ENCODE results near the gene AMOTL2. TPM values are rescaled to one million over a fixed set of nuclear protein-coding genes. Genes with fewer than 3 reads are reported as not detected.

The AMOTL2 gene
- total RNA-seq, 1 experiment from 2014 or later, result 30.9 TPM

DNA sequence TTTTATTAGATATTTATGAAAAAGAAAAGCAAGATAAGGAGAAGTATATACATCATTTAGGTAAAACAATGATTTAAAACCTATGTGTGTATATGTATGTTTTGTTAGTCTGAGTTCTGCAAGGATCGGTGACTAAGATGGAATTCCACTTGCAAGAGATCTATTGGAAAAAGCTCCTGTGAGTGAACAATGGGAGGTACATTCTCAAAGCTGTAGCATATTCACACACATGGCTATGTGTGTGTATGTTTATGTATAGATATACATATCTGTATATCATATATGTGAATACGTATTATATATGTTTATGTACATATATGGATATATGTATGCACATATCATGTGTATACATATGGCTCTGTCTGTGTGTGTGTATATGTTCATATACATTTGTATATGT is 54.3 kb downstream of the AMOTL2 start:
- no CpG with 5 or more reads among the region's 2 CpGs for WGBS (ENCODE audit: extremely low coverage, insufficient read length, low lambda C conversion rate)
- H2BK15ac ChIP-seq (ENCODE audit: low read depth, low read length), result no peak overlapping the region
- DNase-seq, result no peak

More for the DNA sequence above, 54.3 kb downstream of the AMOTL2 start:
- Mint-ChIP-seq H3K27ac (no peak overlapping the region), H3K36me3 (ENCODE audit: insufficient read depth in 1 of 3, low read depth in 3 of 3) (no peaks in the 10 kb centered on the region), H3K4me3 (no peak overlapping the region), H3K9me3 (no peaks in the 10 kb centered on the region; a peak in 1 of 5 replicates), H3K4me1 (peaks cover 16 to 17% of the 10 kb centered on the region in 2 experiments), H3K27me3 (ENCODE audit: low read depth) (peaks cover 6% of the 10 kb centered on the region)
- H2BK12ac ChIP-seq (ENCODE audit: insufficient read length, low read depth, low read length), result no peak overlapping the region
- H3K23me2 ChIP-seq (ENCODE audit: insufficient read length, low read depth, low read length, poor library complexity, severe bottlenecking), result no peaks in the 10 kb centered on the region
- no peaks in the 10 kb centered on the region for H3K27me3 ChIP-seq (ENCODE audit: insufficient read depth, low read length)
- H3K4ac ChIP-seq (ENCODE audit: low read depth, low read length), result no peak overlapping the region
- H3K4me1 ChIP-seq (ENCODE audit: insufficient read depth, low read length), result peaks cover 8% of the 10 kb centered on the region; the same call in 1 of the 2 replicates
- no peak overlapping the region for H3K4me2 ChIP-seq (ENCODE audit: insufficient read depth, insufficient read length, low read length)
- no peaks in the 10 kb centered on the region for H3K9me3 ChIP-seq (ENCODE audit: control insufficient read depth, low read depth, low read length)
- H3K79me2 ChIP-seq (ENCODE audit: insufficient read depth, low read length), result no peaks in the 10 kb centered on the region
- no peak overlapping the region for H3K56ac ChIP-seq (ENCODE audit: insufficient read length, low read depth, low read length)
- H4K5ac ChIP-seq (ENCODE audit: insufficient read length, low read depth, low read length), result no peak overlapping the region
- no peaks in the 10 kb centered on the region for H4K20me1 ChIP-seq (ENCODE audit: control insufficient read depth, insufficient read depth, insufficient read length)
- TF ChIP-seq, protein P1, sequence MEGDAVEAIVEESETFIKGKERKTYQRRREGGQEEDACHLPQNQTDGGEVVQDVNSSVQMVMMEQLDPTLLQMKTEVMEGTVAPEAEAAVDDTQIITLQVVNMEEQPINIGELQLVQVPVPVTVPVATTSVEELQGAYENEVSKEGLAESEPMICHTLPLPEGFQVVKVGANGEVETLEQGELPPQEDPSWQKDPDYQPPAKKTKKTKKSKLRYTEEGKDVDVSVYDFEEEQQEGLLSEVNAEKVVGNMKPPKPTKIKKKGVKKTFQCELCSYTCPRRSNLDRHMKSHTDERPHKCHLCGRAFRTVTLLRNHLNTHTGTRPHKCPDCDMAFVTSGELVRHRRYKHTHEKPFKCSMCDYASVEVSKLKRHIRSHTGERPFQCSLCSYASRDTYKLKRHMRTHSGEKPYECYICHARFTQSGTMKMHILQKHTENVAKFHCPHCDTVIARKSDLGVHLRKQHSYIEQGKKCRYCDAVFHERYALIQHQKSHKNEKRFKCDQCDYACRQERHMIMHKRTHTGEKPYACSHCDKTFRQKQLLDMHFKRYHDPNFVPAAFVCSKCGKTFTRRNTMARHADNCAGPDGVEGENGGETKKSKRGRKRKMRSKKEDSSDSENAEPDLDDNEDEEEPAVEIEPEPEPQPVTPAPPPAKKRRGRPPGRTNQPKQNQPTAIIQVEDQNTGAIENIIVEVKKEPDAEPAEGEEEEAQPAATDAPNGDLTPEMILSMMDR (conservative IDR thresholded peaks at IDR 0.05), result no peak
- no peak overlapping the region for H2BK5ac ChIP-seq (ENCODE audit: insufficient read length, low read length)
- H2AK5ac ChIP-seq (ENCODE audit: insufficient read length, low read length), result no peak overlapping the region
- no peak overlapping the region for H4K91ac ChIP-seq (ENCODE audit: insufficient read length, low read depth, low read length)
- H3K79me1 ChIP-seq (ENCODE audit: insufficient read depth, low read depth, low read length, poor library complexity, severe bottlenecking), result no peaks in the 10 kb centered on the region
- H2AFZ ChIP-seq (ENCODE audit: low read length), result no peak overlapping the region
- no peak overlapping the region for H3K14ac ChIP-seq (ENCODE audit: insufficient read depth, low read length)
- H3K9ac ChIP-seq (ENCODE audit: extremely low read depth, insufficient read length, low read length), result no peak overlapping the region
- no peak overlapping the region for H3T11ph ChIP-seq (ENCODE audit: low read length)
- H3K18ac ChIP-seq (ENCODE audit: insufficient read length, low read depth, low read length), result no peak overlapping the region
- no peak overlapping the region for H3K23ac ChIP-seq (ENCODE audit: insufficient read length, low read depth, low read length)
- no peak overlapping the region for H2BK120ac ChIP-seq (ENCODE audit: low read depth, low read length, poor library complexity, severe bottlenecking)
- H3K27ac ChIP-seq (ENCODE audit: insufficient read length, low read depth, low read length), result no peak overlapping the region
- no peak overlapping the region for H2BK20ac ChIP-seq (ENCODE audit: low read depth, low read length, poor library complexity, severe bottlenecking)
- no peak overlapping the region for H4K8ac ChIP-seq (replicated peaks; ENCODE audit: insufficient read length, low read depth, low read length)

All from H9 (cell line).